DND-41 (cell line): ENCODE data around the gene KRT25.

ENCODE experiments used
- CTCF ChIP-seq: IDR thresholded peaks from 2 replicates; pipeline ENCODE4 v1.5.1; 2012; ENCODE audit warnings: borderline replicate concordance, low read length, moderate library complexity, mild to moderate bottlenecking; ENCODE audit not compliant: poor library complexity, severe bottlenecking; ENCODE audit errors: extremely low read depth
- EZH2 ChIP-seq: IDR thresholded peaks from 3 replicates; pipeline ENCODE4 v1.6.1; 2012; ENCODE audit warnings: borderline replicate concordance, low read depth, mild to moderate bottlenecking, moderate library complexity, low read length, inconsistent platforms; ENCODE audit not compliant: severe bottlenecking

GRCh38 chr17:40765657-40766056 lies 10.5 kb upstream of the KRT25 start:
- TF ChIP-seq EZH2 = no peak
- no peak for TF ChIP-seq CTCF
